SK-MEL-5 (cell line): ENCODE measurements around the gene CENPM. TPM values are rescaled to one million over a fixed set of nuclear protein-coding genes. Genes with fewer than 3 reads are reported as not detected.

Experiments used
- DNase-seq: peaks from one replicate; pipeline ENCODE4 v3.0.0-alpha.2; 2016; ENCODE audit warnings: low read depth, low spot score
- in situ Hi-C: cut with HindIII; loops from 2 replicates; pipeline ENCODE4 v1.10.0; 2016; ENCODE audit warnings: low sequenced_read_pairs, high pct_unique_total_duplicates, low pct_unique_long_range_greater_than_20kb
- small RNA-seq, 2 experiments: library from RNA; depleted of rRNA; stranded (forward); fragments of <200 nt; gene quantifications; one replicate each; pipeline ENCODE3, GENCODE V24; 2014
- total RNA-seq: library from RNA; depleted of rRNA; stranded (reverse); fragments of >200 nt; shearing (Covaris generic); gene quantifications from 2 replicates; pipeline ENCODE4 v1.2.3, GENCODE V29; 2014; rRNA removed

Gene CENPM
- total RNA-seq, 1 experiment from 2014 or later = 38.7 TPM

DNA sequence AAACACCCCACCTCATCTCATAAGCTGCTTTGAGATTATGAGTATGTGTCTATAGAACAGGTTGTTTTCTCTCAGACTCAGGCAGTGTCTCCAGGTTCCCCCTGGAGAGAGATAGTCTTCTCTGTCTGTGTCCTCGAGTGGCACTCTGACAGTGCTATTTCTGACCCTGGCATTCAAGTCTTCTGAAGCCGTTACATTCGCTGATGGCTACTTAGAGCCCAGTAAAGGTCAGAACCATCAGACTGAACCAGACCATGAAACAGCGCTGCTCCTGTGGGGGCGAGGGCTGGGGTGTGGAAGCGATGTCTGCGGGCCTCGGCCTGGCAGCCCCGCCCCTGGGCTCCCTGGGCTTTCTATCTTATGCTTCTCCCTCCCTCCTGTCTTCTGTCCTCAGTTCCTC lies 55.5 kb downstream of the CENPM start:
- in situ Hi-C loops = no loop called here

More for the DNA sequence above, 55.5 kb downstream of the CENPM start:
- DNase-seq = no peak

Small RNA genes lying within 50 kb of the gene (small RNA-seq; reads per million reads assigned to genes)
- gene MIR33A = 0.17 to 0.33 reads per million in 2 experiments

Other genes with a start within 250 kb of the CENPM start
- gene MEI1, start 247.6 kb downstream of the CENPM start, total RNA-seq = 0.13 TPM in 1 of 2 replicates, not detected in the other
- gene CCDC134, start 146.5 kb downstream of the CENPM start, total RNA-seq = 6.5 and 8.8 TPM in 2 replicates
- gene SREBF2, start 114.0 kb downstream of the CENPM start, total RNA-seq = 61.7 and 64.4 TPM in 2 replicates
- gene SHISA8, start 32.1 kb downstream of the CENPM start, total RNA-seq = not detected in 2 replicates
- gene TNFRSF13C, start 20.3 kb downstream of the CENPM start, total RNA-seq = 0.11 and 0.19 TPM in 2 replicates
- 25.6 and 25.9 TPM in 2 replicates for gene SEPTIN3, start 22.3 kb upstream of the CENPM start, total RNA-seq
- gene WBP2NL, start 51.6 kb upstream of the CENPM start, total RNA-seq = 0.19 TPM in 1 of 2 replicates, not detected in the other
- gene NAGA, start 123.7 kb upstream of the CENPM start, total RNA-seq = 73.0 and 75.1 TPM in 2 replicates
- gene PHETA2, start 127.1 kb upstream of the CENPM start, total RNA-seq = 0.16 and 0.34 TPM in 2 replicates
- 17.4 and 19.5 TPM in 2 replicates for gene SMDT1, start 132.5 kb upstream of the CENPM start, total RNA-seq
- gene NDUFA6, start 143.6 kb upstream of the CENPM start, total RNA-seq = 126 and 130 TPM in 2 replicates
- 0.21 and 0.24 TPM in 2 replicates for gene CYP2D6, start 183.7 kb upstream of the CENPM start, total RNA-seq